Activated CD8-positive, alpha-beta memory T cell treated with anti-CD3 and anti-CD28 coated beads for 4 hours (primary cell): ENCODE measurements around the gene TRIM43.
"Not testable (repeated sequence)": the region's sequence is repeated elsewhere in the genome, so short reads cannot be mapped to it uniquely, and the experiment has no call there.

Experiments
- DNase-seq, 2 donors: peaks; one replicate each; pipeline ENCODE4 v3.0.0-alpha.2; 2020; ENCODE audit warnings: low read depth in 2 of 2

The TRIM43 gene

DNA sequence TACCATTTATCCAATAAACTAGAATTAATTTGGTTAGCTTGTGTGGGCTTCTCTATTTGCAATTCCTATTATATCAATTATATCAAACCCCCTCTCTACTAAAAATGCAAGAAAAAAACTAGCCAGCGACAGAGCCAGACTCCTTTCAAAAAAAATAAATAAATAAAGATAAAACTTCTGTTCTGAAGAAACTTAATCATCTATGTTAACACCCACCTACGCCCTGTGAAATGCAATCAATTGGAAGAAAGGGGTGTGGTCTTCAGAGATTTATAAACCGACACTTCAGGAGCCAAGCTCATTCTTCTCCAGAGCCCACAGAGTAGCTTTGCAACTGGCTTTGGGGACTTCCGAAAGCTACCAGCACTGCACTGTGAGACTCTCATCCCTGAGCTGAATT, at the start of gene TRIM43:
TSS of gene TRIM43 (plus strand) at position 301 of the 400 bp plus-strand sequence. CDS start 2,023 bp downstream, outside the sequence.
- not testable (repeated sequence) for DNase-seq

DNA sequence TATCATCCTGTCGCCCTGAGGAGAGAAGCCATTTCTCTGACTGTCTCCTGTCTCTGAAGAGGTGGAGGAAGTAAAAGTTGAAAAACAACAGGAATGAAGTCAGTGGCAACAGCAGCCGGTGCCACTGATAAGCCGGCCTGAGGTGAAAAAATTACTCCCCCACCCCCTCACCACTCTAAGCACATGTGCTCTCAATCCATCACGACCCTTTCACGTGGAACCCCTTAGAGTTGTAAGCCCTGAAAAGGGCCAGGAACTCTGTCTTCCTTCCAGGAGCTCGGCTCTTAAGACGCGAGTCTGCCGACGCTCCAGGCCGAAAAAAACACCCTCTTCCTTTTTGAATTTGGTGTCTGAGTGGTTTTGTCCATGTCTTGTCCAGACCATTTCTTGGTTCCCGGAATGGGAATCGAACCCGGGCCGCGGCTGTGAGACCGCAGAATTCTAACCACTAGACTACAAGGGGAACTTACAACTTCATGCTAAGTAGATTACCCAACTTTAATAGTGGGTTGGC, 40.7 kb upstream of the TRIM43 start:
- DNase-seq, result no peak

DNA sequence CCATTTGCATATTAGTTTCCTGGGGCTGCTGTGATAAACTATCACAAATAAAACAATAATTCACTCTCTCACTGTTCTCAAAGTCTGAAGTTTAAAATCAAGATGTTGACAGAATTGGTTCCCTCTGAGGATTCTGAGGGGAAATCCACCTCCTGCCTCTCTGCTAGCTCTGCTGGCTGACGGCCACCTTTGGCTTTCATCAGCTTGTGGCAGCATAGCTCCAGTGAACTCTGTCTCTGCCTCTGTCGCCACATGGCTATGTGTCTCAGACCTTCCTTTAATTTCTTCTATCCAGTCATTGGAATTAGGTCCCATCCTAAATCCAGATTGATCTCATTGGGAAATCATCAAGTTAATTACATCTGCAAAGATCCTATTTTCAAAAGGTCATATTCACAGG, 38.9 kb upstream of the TRIM43 start:
- no peak for DNase-seq

DNA sequence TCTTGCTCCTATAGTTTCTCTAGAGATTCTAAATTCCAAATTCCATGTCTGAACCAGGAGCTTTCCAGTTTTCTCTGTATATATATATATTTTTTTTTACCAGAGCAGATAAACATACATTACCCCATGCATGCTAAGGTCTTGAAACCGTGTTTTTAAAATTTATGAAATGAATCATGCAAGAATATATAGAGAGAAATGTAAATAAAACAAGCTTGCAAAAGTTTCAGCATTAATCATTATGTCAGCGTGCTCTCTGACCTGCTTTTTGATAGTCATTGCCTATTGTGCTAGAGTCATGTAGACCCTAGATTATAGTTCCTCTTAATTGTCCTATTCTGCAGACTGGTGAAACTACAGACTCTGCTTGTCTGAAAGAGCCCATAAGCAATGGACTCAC, 22.6 kb upstream of the TRIM43 start:
- DNase-seq, result no peak

DNA sequence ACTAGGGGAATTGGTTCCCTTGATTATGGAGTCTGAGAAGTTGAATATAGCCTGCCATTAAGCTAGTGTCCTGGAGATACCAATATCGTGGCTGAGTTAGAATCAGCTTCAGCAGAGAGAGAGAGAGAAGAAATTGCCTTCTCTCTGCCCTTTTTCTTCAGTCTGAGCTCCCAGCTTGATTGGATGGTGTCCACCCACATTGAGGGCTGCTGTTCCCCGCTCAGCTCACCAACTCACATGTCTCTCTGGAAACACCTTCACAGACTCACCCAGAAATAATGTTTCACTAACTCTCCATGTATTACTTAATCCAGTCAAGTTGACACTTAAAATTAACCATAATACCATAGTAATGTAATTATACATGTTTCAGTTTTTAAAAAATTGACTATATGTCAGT, 17.9 kb upstream of the TRIM43 start:
- no peak for DNase-seq

DNA sequence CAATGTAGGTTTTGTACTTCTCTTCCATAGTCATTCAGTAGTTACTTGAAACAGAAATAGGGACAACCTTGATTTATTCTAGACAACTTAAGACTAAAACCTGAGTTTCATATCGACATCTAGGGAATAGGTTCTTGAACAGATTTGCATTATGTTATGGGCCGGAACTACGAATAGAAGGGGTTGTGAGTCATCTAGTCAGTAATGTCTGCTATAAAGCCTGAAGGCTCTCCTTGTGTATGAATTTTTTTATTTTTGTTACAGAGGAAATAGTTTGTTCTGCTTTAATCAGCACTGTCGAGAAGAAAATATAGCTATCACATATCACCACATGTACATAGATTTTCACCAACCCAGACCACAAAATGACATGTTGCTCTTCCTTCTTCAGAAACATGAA, 17.3 kb upstream of the TRIM43 start:
- DNase-seq, result no peak

DNA sequence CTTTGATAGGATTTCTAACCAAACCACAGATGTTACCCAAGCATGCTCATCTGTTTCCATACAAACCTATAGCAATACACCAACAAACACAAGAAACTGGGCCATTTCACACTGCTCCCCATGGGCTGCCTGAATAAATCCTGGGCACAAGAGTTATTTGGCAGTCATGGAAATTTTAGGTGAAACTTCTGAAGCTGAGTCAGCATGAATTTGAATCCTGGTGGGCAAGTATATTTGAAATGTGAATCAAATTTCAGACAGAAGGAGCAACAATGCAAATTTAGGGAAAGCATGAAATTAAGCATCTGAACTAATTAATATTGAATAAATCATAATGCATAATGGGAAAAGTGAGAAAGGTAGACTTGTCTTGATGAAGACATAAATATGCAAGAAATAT, 15.9 kb upstream of the TRIM43 start:
- no peak for DNase-seq

DNA sequence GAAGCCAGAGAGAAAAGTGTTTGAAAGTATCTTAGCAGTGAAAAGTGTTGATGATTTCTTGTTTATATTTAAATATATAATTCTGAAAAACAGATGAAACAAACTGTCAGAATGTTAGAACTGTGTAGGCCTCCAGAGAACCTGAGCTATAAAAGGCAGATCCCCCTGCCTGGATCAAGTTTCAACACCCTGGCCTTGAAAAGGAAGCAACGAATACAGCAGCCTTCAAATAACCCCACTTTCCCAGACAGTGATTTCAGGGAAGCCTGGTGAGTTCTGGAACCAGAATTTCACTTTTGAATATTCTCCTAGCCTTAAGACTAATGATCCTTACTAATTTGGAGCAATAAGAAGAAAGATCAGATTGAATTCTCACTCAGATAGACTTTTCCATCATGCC, 13.3 kb upstream of the TRIM43 start:
- no peak for DNase-seq

DNA sequence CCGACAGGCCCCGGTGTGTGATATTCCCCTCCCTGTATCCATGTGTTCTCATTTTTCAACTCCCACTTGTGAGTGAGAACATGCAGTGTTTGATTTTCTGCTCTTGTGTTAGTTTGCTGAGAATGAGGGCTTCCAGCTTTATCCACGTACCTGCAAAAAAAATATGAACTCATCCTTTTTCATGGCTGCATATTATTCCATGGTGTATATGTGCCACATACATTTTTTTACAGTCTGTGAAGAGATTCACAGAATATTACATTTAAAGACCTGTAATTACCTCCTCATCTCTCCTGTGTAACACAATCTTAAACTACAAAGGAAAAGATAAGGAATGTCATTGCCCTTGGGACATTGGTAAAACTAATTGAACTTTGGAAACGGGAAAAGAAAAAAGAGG, 8.3 kb upstream of the TRIM43 start:
- not testable (repeated sequence) for DNase-seq

DNA sequence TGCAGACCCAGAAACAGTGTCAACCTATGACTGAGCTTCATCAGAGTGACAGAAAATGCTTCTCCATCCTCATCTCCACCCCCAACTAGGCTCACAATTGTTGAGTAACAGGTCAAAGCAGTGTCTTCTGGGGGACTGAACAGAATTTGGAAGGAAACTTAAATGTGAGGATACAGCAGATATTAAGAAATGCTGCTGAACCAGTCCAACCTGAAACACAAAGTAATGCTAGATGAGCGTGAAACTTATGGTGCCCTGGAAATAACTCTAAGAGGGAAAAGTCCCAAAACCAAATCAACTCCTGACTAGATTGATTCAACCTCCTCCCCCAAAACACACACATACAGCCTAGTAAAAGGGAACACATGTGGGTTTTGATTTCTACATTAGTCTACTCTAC, 7.5 kb upstream of the TRIM43 start:
- DNase-seq, result not testable (repeated sequence)

DNA sequence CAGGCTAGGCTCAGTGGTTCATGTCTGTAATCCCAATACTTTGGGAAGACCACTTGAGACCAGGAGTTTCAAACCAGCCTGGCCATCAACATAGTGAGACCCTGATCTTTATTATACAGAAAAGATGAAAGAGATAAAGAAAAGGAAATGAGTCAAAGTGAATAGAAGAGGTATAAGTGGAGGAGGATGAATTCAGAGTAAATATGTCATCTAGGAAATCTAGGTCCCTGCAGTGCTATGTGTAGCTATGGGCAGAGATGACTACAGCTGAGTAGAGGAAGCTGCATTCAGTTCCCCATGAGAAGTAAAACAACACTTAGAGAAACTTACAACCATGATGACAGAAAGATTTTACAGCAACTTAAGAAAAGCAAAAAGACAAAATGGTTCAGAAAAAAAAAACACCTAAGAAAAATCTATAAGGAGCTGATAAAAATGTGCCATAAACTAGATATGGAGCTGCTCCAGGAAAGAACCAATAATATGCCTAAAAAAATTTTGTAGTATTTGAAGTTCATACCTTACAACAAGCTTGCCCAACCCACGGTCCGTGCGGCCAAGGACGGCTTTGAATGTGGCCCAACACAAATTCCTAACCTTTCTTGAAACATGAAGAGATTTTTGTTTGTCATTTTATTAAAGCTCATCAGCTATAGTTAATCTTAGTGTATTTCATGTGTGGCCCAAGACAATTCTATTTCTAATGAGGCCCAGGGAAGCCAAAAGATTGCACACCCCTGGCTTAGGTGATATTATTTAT, 1.8 kb upstream of the TRIM43 start:
- DNase-seq, result not testable (repeated sequence)

DNA sequence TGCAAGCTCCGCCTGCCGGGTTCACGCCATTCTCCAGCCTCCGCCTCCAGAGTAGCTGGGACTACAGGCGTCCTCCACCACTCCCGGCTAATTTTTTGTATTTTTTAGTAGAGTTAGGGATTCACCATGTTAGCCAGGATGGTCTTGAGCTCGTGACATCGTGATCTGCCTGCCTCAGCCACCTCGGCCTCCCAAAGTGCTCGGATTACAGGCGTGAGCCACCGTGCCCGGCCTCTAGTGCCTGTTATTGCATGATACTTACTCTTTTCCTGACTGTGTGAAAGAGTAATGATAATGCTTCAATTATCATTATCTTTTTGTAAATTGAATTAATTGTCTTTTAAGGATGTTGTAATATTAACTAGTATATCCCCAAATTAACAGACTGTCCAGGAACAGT, 1.2 kb downstream of the TRIM43 start:
- DNase-seq, result not testable (repeated sequence)

DNA sequence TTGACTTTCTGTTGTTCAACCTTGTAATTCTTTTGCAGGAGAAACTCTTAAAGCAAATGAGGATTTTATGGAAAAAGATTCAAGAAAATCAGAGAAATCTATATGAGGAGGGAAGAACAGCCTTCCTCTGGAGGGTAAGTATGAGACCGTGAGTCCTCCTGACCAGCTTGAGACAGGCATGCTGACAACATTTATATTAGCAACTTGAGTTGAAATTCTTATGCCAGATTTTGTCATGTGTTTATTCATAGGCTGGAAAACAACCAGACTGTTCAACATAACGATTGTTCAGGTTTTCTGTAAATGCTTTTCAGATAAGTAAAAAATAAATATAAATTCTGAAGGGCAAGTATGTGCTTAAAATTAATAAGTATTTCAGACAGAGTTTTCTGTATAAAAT, 3.2 kb downstream of the TRIM43 start:
- DNase-seq, result not testable (repeated sequence)

DNA sequence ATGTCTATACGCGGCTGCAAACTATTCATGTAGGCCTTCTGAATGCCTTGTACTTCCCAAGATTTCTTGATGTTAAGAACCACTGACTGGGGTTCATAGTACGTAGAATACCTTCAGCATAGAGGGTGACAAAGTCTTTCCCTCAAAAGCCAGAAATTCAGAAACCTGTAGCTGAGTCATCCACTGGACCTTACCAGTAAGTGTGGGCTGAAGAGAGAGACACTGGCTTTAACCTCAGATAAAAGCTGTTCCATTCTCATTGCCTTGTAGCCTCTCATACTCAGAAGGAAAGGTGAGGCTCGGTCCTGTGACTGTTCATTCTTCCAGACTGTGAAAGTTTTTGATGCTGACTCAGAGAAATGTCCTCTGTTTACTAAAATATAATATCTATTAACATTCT, 9.5 kb downstream of the TRIM43 start:
- DNase-seq, result not testable (repeated sequence)

DNA sequence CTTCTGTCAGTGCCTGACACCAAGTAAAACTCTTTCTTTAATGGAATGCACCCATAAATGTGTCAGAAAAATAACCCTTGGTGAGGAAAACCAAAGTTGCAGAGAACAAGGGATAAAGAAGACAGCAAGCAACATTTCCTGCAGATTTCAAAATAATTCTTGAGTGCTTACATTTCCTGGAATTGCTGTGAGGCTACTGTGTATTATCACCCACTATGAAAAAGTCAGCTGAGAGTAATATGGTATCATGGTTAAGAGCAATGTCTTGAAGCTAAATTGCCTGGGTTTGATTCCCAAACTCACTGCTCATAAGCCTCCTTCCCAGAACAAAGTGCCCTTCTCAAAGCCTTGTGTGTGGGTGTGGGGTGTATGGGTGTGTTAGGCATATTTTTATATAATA, 10.3 kb downstream of the TRIM43 start:
- not testable (repeated sequence) for DNase-seq

DNA sequence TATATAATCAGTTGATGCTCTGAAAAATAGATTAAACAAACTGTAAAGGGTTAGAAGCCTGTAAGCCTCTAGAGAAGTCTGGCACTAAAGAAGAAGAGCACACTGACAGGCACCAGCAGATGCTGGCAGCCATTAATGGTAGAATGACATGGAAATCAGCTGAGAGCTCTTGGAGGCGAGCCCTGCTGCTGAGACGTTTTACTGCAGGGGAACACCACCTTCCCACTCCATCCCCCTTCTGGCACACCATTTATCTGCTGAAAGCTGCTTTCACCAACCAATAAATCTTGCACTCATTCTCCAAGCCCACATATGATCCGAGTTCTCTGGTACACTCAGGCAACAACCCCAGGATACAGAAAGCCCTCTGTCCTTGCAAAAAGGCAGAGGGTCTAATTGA, 16.6 kb downstream of the TRIM43 start:
- not testable (repeated sequence) for DNase-seq

DNA sequence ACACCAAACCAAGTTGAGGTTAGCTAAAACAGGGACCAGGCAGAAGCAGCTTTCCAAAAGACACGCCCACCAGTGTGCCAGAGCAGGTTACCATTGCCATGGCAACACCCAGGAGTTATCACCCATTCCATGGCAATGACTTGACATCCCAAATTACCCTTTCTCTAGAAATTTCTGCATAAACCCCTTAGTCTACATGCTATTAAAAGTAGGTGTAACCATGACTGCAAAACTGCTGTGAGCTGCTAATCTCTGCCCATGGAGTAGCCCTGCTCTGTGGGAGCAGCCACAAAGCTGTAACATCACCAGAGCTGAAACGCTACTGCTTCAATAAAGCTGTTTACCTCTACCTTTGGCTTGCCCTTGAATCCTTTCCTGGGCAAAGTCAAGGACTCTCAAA, 18.0 kb downstream of the TRIM43 start:
- DNase-seq, result not testable (repeated sequence)

DNA sequence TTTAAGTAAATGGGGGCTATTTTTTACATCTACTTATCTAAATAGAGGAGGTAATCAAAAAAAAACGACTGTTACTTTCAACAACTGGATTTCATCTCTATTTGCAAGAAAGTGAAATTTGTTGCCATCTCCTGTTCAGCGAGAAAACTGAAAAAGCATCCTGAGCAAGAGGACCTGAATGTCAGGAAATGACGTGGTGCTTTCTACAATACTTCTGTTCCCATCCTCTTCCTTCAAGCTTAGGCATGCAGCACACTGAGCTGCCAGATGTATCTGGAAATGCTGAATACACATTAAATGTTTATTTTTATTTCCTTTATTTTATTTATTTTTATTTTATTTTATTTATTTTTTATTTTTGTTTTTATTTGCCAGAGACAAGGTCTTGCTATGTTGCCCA, 21.2 kb downstream of the TRIM43 start:
- not testable (repeated sequence) for DNase-seq

DNA sequence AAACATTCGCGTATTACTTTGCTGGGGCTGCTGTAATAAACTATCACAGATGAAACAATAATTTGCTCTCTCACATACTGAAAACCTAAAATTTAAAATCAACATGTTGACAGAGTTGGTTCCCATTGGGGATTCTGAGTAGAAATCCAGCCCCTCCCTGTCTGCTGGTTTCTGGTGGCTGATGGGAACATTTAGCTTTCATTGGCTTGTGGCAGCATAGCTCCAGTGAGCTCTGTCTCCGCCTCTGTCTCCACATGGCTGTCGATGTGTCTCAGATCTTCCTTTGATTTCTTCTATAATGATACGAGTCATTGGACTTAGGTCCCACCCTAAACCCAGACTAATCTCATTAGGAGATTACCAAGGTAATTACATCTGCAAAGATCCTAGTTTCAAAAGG, 30.9 kb downstream of the TRIM43 start:
- not testable (repeated sequence) for DNase-seq

DNA sequence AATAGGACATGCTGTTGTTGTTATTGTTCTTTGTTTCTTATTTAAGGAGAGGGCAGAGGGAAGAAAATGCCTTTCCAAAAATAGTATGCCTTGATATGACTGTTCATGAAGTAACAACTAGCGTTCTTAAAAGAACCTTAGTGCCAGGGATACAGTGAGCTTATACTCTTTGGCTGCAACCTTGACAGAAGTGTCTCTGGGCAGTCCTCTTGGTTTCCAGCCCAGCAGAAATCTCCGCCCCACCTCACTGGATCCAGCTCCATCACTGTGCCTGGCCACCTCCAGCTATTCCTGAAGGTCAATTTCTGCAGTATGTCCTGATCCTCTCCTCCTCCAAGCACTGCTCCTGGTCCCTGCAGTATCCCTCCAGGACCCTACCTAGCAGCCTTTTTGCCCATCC, 39.2 kb downstream of the TRIM43 start:
- not testable (repeated sequence) for DNase-seq

DNA sequence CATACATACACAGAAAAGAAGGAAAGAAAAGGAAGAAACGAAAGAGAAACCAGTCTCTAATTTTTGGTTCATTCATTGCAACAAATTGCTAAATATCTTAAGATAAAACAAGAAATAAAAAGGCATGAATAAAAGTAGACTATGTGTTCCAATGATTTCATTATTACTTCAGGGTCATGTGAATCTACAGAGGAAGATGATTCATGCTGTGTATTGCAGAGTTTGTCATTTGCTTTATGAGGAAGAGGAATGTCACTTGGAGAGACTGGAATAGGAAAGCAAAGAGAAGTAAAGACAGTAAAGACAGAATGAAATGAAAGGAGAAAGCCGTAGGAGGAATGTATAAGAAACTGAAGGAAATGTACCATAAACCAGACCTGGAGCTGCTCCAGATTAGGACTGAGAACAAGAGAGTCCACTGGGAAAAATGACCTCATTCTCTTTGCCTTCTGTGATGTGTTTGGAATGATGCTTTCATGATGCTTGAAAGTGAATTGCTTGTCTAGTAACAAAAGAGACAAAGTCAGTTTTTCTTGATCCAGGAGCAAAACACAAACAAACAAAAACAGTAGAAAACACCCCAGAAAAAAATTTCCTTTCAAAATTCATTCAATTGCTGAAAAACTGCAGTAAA, 41.9 kb downstream of the TRIM43 start:
- not testable (repeated sequence) for DNase-seq

DNA sequence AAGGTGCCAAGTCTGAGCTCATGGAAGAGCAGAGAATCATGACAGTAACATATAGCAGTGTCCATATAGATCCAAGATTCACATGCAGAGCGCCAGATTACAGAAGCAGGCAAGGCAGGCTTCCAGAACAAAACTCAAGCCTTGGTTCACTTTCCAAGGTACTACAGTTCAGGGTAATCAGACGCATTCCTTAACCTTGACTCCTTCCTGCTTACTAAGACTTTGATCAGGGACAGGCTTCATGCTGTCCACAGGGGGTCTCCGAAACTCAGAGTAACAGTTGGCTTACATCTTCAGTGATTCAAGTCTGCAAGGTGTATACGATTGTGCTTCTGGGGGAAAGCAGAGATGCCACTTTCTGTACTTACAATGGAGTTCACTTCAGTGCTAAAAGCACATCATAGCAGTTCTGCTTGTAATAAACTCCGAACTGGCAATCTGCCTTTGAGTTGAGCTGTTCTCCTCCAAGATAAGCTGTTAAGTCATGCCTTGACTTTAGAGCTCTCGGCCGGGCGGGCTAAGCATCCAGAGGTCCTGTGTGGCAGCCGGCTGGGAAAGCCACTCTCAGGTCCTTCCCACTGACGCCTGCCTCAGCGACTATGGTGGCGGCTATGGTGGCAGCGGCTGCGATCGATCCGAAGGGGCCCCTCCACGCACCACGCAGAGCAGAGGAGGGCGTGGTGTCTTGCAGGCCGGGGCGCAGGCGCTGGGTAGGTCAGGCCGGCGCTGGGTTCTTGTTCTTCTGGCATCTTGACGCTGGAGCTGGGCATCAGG, 48.9 kb downstream of the TRIM43 start:
- DNase-seq, result not testable (repeated sequence)

DNA sequence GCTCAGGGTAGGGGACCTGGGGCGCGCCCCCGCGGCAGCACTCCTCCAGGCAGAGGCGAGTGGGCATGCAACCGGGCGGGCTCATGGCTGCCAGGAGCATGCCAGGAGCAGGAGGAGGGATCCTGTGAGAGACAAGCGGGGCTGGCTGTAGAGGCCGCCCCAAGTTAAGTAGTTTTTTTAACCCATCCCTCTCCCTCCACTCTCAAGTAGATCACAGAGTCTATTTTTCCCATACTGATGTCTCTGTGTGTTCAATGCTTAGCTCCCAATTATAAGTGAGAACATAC, 49.4 kb downstream of the TRIM43 start:
- DNase-seq, result not testable (repeated sequence)
